Measurements from ENCODE around the gene SPATA13. TPM values are rescaled to one million over a fixed set of nuclear protein-coding genes. Genes with fewer than 3 reads are reported as not detected.

Gene SPATA13
- total RNA-seq, 1 experiment from 2014 or later = 21.4 TPM

- POLR2A ChIA-PET = interaction anchor here (0.8 to 2.5 kb wide), 7 partner anchors 9 to 201 kb away, joined by 3 to 15 read pairs (median 3); no protein-coding TSS in a partner anchor
- no peak overlapping the region for H2AFZ ChIP-seq (ENCODE audit: low read depth, low read length, poor library complexity, severe bottlenecking)
- peak overlapping the region; percentile 92 for H3K9ac ChIP-seq (ENCODE audit: low read length)
- H3K27ac ChIP-seq (ENCODE audit: low read depth, low read length) = peak overlapping the region; percentile 62
- H3K4me2 ChIP-seq (ENCODE audit: low read length) = peak overlapping the region; percentile 98
- ATAC-seq = peak; percentile 57
- intact Hi-C loops (cut with micrococcal nuclease) = loop anchor here (2.0 kb wide), 1 partner anchor 108 kb away; no protein-coding TSS in a partner anchor
- BruUV-seq (replicated peaks) = no TSS peak
- CTCF ChIA-PET = no interaction called here
- RAD21 ChIA-PET (ENCODE audit: low non-redundant PET in 1 of 2, low total read pairs in 2 of 2, uncharacterized antibody in 2 of 2, unreplicated experiment in 2 of 2) = interaction anchor here in 1 of 2 experiments (1.0 kb wide), 1 partner anchor 108 kb away, joined by 3 read pairs; no protein-coding TSS in a partner anchor
- DNase-seq (ENCODE audit: low read depth, low spot score) = no peak
- H3K27me3 ChIP-seq (ENCODE audit: insufficient read depth, low read length) = no peaks in the 10 kb centered on the region
- H3K9me2 ChIP-seq (ENCODE audit: insufficient read depth) = no peaks in the 10 kb centered on the region
- no peaks in the 10 kb centered on the region for H3K9me3 ChIP-seq (ENCODE audit: control insufficient read depth in 1 of 2, insufficient read depth in 1 of 2, low read depth in 1 of 2, low read length in 2 of 2)
- TF ChIP-seq MAX (IDR thresholded peaks at IDR 0.05) (peak; percentile 26; the same call in 1 of the 2 replicates), ZFX (IDR thresholded peaks at IDR 0.05) (peak; percentile 48; the same call in 1 of the 2 replicates), SRF (IDR thresholded peaks at IDR 0.05; ENCODE audit: low read depth) (no peak)
- H3K36me3 ChIP-seq (ENCODE audit: control insufficient read depth in 1 of 2, insufficient read depth in 2 of 2, low read length in 2 of 2) = peaks cover 0 to 7% of the 10 kb centered on the region in 2 experiments; a peak in 2 of 4 replicates
- peak overlapping the region; percentile 88 to 94 for H3K4me3 ChIP-seq (replicated peaks in 1 of 2; ENCODE audit: low read depth in 1 of 2, low read length in 2 of 2)
- peaks cover 54% of the 10 kb centered on the region for H3K79me2 ChIP-seq (ENCODE audit: insufficient read depth, low read length)
- H3K4me1 ChIP-seq (ENCODE audit: control insufficient read depth in 1 of 2, insufficient read depth in 2 of 2, low read length in 2 of 2) = peaks cover 23 to 24% of the 10 kb centered on the region in 2 experiments
- no peaks in the 10 kb centered on the region for H4K20me1 ChIP-seq (ENCODE audit: insufficient read depth)
These were observed 673 bp downstream of the SPATA13 start for GRCh38 chr13:24161010-24161775.

- no peaks in the 10 kb centered on the region for H3K9me3 ChIP-seq (ENCODE audit: control insufficient read depth in 1 of 2, insufficient read depth in 1 of 2, low read depth in 1 of 2, low read length in 2 of 2)
- ChIA-PET POLR2A (interaction anchor here (0.9 kb wide), 1 partner anchor 10 kb away, joined by 3 read pairs; no protein-coding TSS in a partner anchor), CTCF (no interaction called here), RAD21 (ENCODE audit: low non-redundant PET in 1 of 2, low total read pairs in 2 of 2, uncharacterized antibody in 2 of 2, unreplicated experiment in 2 of 2) (no interaction called here)
- intact Hi-C loops (cut with micrococcal nuclease) = loop anchor here (2.0 kb wide), 1 partner anchor 109 kb away; no protein-coding TSS in a partner anchor
- H3K79me2 ChIP-seq (ENCODE audit: insufficient read depth, low read length) = peaks cover 61% of the 10 kb centered on the region
- H3K4me3 ChIP-seq (replicated peaks in 1 of 2; ENCODE audit: low read depth in 1 of 2, low read length in 2 of 2) = peak overlapping the region; percentile 88 to 94
- DNase-seq (ENCODE audit: low read depth, low spot score) (no peak), ATAC-seq (no peak)
- TF ChIP-seq ZFX (IDR thresholded peaks at IDR 0.05) = no peak
- TF ChIP-seq ELF1 (IDR thresholded peaks at IDR 0.05; ENCODE audit: borderline replicate concordance, low read depth) = no peak
- peaks cover 0 to 15% of the 10 kb centered on the region in 2 experiments; a peak in 3 of 4 replicates for H3K36me3 ChIP-seq (ENCODE audit: control insufficient read depth in 1 of 2, insufficient read depth in 2 of 2, low read length in 2 of 2)
- BruUV-seq (replicated peaks) = TSS peak; percentile 26
- H3K4me1 ChIP-seq (ENCODE audit: control insufficient read depth in 1 of 2, insufficient read depth in 2 of 2, low read length in 2 of 2) = peaks cover 23 to 24% of the 10 kb centered on the region in 2 experiments
- peak overlapping the region; percentile 92; the same call in 1 of the 2 replicates for H3K9ac ChIP-seq (ENCODE audit: low read length)
- no peaks in the 10 kb centered on the region for H3K27me3 ChIP-seq (ENCODE audit: insufficient read depth, low read length)
- H4K20me1 ChIP-seq (ENCODE audit: insufficient read depth) = no peaks in the 10 kb centered on the region
- H3K4me2 ChIP-seq (ENCODE audit: low read length) = peak overlapping the region; percentile 98
- H2AFZ ChIP-seq (ENCODE audit: low read depth, low read length, poor library complexity, severe bottlenecking) = no peak overlapping the region
- H3K9me2 ChIP-seq (ENCODE audit: insufficient read depth) = no peaks in the 10 kb centered on the region
- H3K27ac ChIP-seq (ENCODE audit: low read depth, low read length) = no peak overlapping the region
These were observed 1.5 kb downstream of the SPATA13 start for GRCh38 chr13:24161980-24162525.

Measured in HCT116 (cell line).